ENCODE data around the gene FRS2.

GRCh38 chr12:69443916-69444315 is 26.3 kb upstream of the FRS2 start:
- TF ChIP-seq CTCF (IDR thresholded peaks at IDR 0.05) = no peak
- TF ChIP-seq POLR2A (IDR thresholded peaks at IDR 0.05) = no peak
